ENCODE data around the gene GAST.

GRCh38 chr17:41725134-41725533 lies 13.0 kb downstream of the GAST start:
- TF ChIP-seq CTCF (IDR thresholded peaks at IDR 0.05) (no peak), POLR2A (IDR thresholded peaks at IDR 0.05) (no peak)
